Testis (tissue), 3 donors: ENCODE results near the gene MYBPHL. TPM values are rescaled to one million over a fixed set of nuclear protein-coding genes. Genes with fewer than 3 reads are reported as not detected.

ENCODE experiments used
- DNase-seq: peaks from one replicate; pipeline ENCODE4 v3.0.0-alpha.2; 2019
- H3K27ac ChIP-seq, 2 donors: fragments of 200-600 bp; sonication (generic); one replicate each; pipeline ENCODE4 v1.5.1; 2019
- H3K27me3 ChIP-seq: fragments of 200-600 bp; sonication (generic); one replicate; pipeline ENCODE4 v1.5.1; 2019
- H3K36me3 ChIP-seq: fragments of 200-600 bp; sonication (generic); one replicate; pipeline ENCODE4 v1.5.1; 2017; ENCODE audit warnings: low read depth; ENCODE audit errors: missing control alignments
- H3K4me1 ChIP-seq: fragments of 200-600 bp; sonication (generic); one replicate; pipeline ENCODE4 v1.5.1; 2019
- H3K4me3 ChIP-seq, 2 donors: fragments of 200-600 bp; sonication (generic); one replicate each; pipeline ENCODE4 v1.5.1; 2017 to 2019
- H3K9me3 ChIP-seq: fragments of 200-600 bp; sonication (generic); one replicate; pipeline ENCODE4 v1.5.1; 2017
- POLR2A ChIP-seq: fragments of 450-650 bp; IDR thresholded peaks from one replicate; pipeline ENCODE4 v1.6.1; 2017; ENCODE audit warnings: antibody characterized with exemption, mild to moderate bottlenecking, moderate library complexity
- WGBS, 2 donors: methylation state at CpG; one replicate each; pipeline ENCODE4 v1.1.5; 2018; 5-methylcytosine and 5-hydroxymethylcytosine counted together
- intact Hi-C: fragments of 100-400 bp; cut with DNase I; formaldehyde crosslinking; loops from one replicate; pipeline ENCODE4 v1.15.1; 2023; ENCODE audit warnings: low total_unique reads
- polyA plus RNA-seq: library from polyadenylated mRNA; stranded (reverse); fragments of 350-450 nt; fragmentation: Illumina TruSeq; extraction: RNeasy Lipid Tissue Mini Kit (QIAGEN cat#74804); gene quantifications from one replicate; pipeline ENCODE4 v1.2.3, GENCODE V29; 2014; ENCODE audit warnings: low read depth, low replicate concordance; ENCODE audit not compliant: insufficient read depth
- total RNA-seq, 2 donors: library from RNA; depleted of rRNA; stranded (reverse); fragments of >200 nt; gene quantifications; one replicate each; pipeline ENCODE4 v1.2.3, GENCODE V29; 2016
- TF ChIP-seq, protein P1 (sequence below), 3 experiments: fragments of 450-650 bp in 2 of 3; fragments of 200-600 bp in 1 of 3; sonication (generic) in 1 of 3; IDR thresholded peaks; one replicate each; pipeline ENCODE4 v1.5.1; 2016 to 2019; ENCODE audit warnings: antibody characterized with exemption in 3 of 3, mild to moderate bottlenecking in 2 of 3, moderate library complexity in 1 of 3

MYBPHL gene
- total and polyA plus RNA-seq, 3 donors from 2014 or later, result 0.99 to 1.5 TPM; not detected in 1

DNA sequence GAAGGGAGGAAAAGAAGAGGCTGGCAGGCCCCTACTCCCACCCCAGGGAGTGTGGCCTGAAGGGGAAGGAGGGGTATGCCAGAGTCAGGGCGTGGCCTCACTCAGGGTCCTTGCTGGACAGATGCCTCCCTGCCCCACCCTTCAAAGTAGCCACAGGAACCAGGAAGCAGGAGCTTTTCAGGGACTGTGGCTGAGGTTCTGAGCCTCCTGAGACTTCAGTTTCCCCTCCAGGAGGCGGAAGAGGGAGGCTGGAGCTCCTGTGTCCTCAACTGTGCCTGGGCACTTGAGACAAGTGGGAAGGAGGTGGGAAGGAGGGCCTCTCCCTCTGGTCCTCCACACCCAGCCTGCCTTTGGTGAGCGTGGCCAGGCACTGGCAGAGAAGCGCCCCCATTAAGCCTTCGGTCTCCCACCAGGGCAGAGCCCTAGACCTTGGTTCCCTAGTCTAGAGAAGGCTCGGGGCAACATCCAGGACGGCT, 52.2 kb downstream of the MYBPHL start:
- intact Hi-C loops, result no loop called here
- Histone ChIP-seq H3K9me3 (no peaks in the 10 kb centered on the region), H3K27me3 (no peaks in the 10 kb centered on the region), H3K4me3 (no peak overlapping the region), H3K4me1 (peaks cover 41% of the 10 kb centered on the region), H3K27ac (peak overlapping the region; percentile 69 to 78), H3K36me3 (no peaks in the 10 kb centered on the region)
- TF ChIP-seq, protein P1, sequence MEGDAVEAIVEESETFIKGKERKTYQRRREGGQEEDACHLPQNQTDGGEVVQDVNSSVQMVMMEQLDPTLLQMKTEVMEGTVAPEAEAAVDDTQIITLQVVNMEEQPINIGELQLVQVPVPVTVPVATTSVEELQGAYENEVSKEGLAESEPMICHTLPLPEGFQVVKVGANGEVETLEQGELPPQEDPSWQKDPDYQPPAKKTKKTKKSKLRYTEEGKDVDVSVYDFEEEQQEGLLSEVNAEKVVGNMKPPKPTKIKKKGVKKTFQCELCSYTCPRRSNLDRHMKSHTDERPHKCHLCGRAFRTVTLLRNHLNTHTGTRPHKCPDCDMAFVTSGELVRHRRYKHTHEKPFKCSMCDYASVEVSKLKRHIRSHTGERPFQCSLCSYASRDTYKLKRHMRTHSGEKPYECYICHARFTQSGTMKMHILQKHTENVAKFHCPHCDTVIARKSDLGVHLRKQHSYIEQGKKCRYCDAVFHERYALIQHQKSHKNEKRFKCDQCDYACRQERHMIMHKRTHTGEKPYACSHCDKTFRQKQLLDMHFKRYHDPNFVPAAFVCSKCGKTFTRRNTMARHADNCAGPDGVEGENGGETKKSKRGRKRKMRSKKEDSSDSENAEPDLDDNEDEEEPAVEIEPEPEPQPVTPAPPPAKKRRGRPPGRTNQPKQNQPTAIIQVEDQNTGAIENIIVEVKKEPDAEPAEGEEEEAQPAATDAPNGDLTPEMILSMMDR (IDR thresholded peaks at IDR 0.05), result no peak
- TF ChIP-seq POLR2A, result no peak
- no peak for DNase-seq
- 64 to 70% methylated on average over 5 to 7 of the region's 7 CpGs for WGBS, 2 donors

DNA sequence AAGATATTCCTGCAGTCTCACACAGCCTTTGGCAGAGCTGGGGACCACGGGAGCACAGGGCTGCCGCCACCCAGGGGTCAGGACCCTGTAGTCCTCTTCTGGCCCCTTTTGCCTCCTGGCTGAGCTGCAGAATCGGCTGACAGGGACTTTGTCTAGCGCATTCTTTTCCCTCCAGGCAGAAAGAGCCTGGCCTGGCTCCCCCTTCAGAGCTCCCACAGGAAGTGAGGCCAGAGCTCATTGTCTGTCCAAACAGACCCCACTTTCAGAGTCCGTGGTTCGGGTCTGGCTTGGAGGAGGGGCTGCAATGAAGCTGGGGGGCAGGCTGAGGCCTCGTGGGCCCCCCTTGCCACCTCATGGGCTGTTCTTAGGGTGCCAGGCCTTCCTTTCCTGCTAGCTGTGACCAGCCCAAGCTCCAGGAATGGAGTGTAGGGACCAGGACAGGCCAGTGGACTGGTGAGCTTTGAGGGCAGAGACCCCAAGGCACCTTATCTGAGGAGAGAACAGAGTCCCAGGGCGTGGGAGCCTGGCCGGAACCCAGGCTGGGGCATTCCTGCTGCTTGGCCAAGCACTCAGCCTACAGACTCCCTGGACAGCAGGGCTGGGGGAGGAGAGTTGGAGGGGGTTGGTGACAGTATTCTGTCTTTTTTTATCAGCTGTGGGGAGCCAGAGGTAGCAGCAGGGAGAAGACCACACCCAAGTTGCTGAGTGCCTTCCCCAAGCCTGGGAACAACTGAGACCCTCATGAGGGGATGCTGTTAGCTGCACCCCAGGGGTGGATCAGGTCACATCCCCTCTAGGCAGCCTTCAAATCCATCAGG, 52.8 kb downstream of the MYBPHL start:
- Histone ChIP-seq H3K27me3 (no peaks in the 10 kb centered on the region), H3K4me1 (peaks cover 37% of the 10 kb centered on the region), H3K9me3 (no peaks in the 10 kb centered on the region), H3K4me3 (no peak overlapping the region), H3K27ac (peak overlapping the region; percentile 69 to 78), H3K36me3 (no peaks in the 10 kb centered on the region)
- DNase-seq, result peak; percentile 67
- TF ChIP-seq, protein P1 (IDR thresholded peaks at IDR 0.05), result no peak
- TF ChIP-seq POLR2A, result no peak
- 22 to 35% methylated on average over 3 to 7 of the region's 9 CpGs for WGBS, 2 donors
- intact Hi-C loops, result no loop called here

GRCh38 chr1:109252893-109253802, 53.7 kb downstream of the MYBPHL start:
- no peaks in the 10 kb centered on the region for H3K9me3 ChIP-seq
- intact Hi-C loops, result no loop called here
- H3K27ac ChIP-seq, result peak overlapping the region; percentile 69 to 78
- no peaks in the 10 kb centered on the region for H3K27me3 ChIP-seq
- DNase-seq, result peak; percentile 82
- TF ChIP-seq, protein P1 (IDR thresholded peaks at IDR 0.05), result no peak
- TF ChIP-seq POLR2A, result no peak
- H3K4me3 ChIP-seq, result no peak overlapping the region
- H3K4me1 ChIP-seq, result peaks cover 39% of the 10 kb centered on the region
- no peaks in the 10 kb centered on the region for H3K36me3 ChIP-seq
- WGBS, 2 donors, result 82 to 97% methylated on average over 7 to 33 of the region's 33 CpGs

DNA sequence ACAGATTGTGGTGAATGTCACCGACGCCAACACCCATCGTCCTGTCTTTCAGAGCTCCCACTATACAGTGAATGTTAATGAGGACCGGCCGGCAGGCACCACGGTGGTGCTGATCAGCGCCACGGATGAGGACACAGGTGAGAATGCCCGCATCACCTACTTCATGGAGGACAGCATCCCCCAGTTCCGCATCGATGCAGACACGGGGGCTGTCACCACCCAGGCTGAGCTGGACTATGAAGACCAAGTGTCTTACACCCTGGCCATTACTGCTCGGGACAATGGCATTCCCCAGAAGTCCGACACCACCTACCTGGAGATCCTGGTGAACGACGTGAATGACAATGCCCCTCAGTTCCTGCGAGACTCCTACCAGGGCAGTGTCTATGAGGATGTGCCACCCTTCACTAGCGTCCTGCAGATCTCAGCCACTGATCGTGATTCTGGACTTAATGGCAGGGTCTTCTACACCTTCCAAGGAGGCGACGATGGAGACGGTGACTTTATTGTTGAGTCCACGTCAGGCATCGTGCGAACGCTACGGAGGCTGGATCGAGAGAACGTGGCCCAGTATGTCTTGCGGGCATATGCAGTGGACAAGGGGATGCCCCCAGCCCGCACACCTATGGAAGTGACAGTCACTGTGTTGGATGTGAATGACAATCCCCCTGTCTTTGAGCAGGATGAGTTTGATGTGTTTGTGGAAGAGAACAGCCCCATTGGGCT, 54.5 kb downstream of the MYBPHL start:
- intact Hi-C loops, result no loop called here
- no peak overlapping the region for H3K27ac ChIP-seq
- no peaks in the 10 kb centered on the region for H3K27me3 ChIP-seq
- no peaks in the 10 kb centered on the region for H3K36me3 ChIP-seq
- WGBS, 2 donors, result 95 to 97% methylated on average over 29 to 31 of the region's 31 CpGs
- no peak overlapping the region for H3K4me3 ChIP-seq
- DNase-seq, result no peak
- no peaks in the 10 kb centered on the region for H3K9me3 ChIP-seq
- H3K4me1 ChIP-seq, result peaks cover 39% of the 10 kb centered on the region
- TF ChIP-seq, protein P1 (IDR thresholded peaks at IDR 0.05), result no peak
- TF ChIP-seq POLR2A, result no peak
